GM21825 (cell line): ENCODE data around the gene CAMK1D.

Experiments
- ATAC-seq: cut with Tn5 transposase; IDR thresholded peaks from one replicate; pipeline ENCODE4 v1.9.1; 2021; ENCODE audit warnings: mild to moderate bottlenecking, moderate library complexity; ENCODE audit not compliant: unreplicated experiment

The CAMK1D gene

DNA sequence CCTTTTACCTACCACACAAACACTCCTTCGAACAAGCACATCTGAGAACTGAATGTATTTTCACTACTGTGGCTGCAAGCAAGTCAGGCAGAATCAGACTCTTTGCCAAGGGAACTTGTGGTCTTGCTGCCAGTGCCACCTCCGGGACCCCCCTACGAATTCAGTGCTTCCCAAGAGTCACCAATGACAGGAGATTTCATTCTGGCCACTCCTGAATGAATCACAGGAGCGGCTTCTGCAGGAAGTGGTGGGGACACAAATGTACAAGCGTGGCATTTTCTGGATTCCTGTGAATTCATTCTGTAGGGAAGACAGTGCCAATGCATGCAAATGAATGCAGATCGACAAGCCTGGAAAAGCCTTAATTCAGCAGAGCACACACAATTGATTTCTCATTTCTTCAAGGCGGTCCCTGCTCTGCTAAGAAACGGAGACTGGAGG lies 161.2 kb downstream of the CAMK1D start:
- no peak for ATAC-seq

DNA sequence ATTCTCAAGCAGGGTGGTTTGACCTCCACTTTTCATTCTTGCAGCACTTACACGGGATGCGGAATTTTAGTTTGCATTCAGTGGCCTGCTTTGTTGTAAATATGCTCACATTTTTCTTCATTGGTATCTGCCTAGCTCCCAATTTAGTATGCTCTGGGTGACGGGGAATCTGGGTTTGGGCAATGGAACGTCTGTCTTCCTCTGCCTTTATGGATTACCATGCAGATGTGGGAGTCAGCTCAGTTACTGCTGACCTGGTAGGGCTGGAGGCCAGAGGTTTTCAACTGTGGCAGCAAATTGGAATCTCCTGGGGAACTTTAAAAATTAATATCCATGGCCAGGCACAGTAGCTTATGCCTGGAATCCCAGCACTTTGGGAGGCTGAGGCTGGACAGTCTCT lies 161.6 kb downstream of the CAMK1D start:
- ATAC-seq = no peak

DNA sequence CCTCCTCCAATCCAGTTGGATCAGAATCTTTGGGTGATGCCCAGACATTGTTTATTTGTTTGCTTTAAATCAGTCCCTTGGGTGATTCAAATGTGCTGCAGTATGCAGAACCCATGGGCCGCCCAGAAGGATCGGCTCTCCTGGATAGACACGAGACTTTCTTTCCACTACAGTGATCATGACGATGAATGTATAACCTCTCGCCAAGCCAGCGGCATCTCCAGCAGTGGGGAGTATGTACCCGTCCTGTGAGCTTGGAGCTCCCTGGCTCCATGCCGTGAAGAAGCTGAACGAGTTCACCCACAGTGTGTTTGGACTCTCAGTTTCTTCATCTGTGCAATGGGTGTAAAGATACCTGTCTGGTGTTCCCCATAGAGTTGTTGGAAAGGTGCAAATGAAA lies 162.3 kb downstream of the CAMK1D start:
- no peak for ATAC-seq

DNA sequence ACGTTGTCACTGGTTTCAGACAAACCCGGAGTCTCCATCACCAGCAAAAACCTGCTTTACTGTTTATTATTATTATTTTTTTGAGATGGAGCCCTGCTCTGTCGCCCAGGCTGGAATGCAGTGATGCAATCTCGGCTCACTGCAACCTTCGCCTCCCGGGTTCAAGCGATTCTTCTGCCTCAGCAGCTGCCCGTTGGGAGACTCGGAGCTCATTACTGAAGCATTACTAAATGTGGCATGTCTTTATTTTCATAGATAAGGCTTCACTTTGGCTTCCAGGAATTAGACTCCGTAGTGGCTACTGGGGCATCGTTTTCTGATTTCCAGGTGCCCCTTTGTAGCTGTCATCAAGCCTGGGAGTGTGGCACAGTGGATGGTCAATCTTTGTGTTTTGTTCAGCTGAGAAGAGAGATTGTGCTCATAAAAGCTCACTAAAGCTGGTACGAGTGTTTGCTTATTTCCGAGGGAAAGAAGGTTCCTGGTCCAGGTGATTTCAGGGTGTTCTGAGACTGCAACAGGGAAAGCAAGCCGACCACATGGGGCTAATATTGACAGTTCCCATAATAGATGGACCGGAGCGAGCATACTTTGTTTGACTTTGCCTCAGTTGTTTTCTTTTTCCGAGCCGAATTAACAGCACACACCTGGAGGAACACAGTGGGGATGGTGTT lies 163.1 kb downstream of the CAMK1D start:
- ATAC-seq = no peak

DNA sequence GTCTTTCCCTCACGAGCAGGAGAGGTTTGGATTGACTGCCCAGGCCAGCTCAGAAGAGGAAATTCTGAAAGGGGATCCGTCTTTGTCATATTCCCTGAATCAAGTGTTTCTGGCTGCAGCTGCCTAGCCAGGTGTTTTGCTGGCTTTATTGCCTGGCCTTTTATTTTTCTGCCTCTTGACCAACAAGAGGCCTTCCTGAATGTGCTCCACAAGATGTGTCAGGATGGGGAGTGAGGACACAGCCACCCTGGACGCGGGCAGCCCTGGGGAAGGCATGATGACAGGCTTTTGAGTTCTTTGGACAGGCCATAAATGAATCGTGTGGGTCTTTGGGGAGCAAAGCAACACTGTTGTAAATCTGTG lies 163.6 kb downstream of the CAMK1D start:
- no peak for ATAC-seq

DNA sequence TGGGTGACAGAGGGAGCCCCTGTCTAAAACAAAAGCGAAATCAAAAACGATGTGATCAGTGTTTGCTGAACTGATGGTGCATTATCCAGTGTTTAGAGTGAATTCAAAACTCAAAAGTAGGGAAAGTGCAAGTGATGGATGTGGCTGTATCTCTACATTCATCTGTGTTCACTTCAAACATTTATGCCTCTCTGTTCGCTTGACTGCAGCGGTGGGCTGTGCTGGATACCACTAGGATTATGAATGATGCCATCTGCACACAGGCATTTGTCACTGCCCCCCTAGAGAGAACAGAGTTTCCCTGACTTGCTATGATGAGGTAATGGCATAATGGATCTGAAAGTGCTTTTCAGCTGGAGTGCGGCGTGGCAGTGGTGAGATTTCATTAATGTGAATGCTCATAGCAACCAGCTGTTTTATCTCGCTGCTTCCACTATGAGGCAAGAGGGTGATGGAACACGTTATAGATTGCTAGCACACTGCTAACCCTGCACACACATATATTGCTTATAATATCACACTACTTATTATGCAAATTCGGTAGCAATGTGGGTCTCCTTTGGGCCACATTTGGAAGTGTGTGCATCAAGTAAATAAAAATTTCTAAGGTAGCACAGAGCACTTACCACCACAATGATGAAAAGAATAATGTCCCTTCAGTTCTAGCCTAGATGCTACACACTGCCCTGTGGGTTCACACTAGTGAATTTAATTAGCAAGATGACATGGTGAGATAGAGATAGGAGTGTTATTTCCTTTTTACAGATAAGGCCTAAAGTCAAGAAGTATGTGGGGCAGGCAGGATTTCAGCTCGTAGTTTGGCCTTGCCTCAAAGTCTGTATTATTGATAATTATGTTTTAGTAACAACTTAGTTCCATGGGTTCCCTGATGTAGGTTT lies 164.7 kb downstream of the CAMK1D start:
- no peak for ATAC-seq

DNA sequence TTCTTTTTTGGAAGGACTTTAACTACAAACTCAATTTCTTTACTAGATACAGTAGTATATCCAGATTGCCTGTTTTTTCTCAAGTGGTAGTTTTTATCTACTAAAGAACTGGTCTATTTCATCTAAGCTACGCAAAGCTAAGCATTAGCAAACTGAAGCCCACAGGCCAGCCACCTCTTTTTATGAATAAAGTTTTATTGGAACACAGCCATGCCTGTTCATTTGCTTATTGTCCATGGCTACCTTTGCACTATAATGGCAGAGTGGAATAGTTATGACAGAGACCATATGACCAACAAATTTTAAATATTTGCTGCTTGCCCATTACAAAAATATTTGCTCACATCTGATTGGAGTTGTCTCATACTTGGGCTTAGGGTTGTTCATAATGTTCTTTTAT lies 168.7 kb downstream of the CAMK1D start:
- no peak for ATAC-seq

DNA sequence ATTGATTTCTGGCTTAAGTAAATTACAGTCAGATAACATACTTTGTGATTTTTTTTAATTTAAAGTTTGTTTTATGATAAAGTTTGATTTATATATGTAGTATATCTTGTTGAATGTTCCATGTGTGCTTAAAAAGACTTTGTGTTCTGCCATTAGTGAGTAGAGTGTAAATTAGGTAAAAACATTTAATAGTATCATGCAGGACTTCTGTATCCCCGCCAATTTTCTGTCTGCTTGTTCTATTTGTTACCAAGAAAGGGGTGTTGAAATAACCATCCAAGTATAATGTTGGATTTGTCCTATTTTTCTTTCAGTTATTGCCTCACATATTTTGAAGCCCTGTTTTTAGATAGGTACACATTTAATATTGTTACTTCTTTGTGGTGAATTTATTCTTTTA lies 172.1 kb downstream of the CAMK1D start:
- no peak for ATAC-seq

DNA sequence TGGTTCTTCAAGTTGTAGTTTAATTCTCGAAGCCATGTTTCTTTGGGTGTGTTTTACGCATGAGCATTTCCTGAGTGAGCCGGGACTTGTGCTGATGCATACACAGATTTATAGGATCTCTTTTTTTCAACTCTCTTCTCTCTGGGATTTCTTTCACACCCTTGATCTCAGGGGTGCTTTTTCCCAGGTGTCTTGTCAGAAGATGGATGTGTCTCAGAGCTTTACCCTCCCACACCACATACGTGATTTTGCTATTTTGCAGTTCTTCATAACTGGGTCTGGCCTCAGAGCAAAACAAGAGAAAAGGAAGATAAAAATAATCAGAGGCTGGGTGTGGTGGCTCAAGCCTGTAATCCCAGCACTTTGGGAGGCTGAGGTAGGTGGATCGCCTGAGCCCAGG lies 177.0 kb downstream of the CAMK1D start:
- no peak for ATAC-seq

DNA sequence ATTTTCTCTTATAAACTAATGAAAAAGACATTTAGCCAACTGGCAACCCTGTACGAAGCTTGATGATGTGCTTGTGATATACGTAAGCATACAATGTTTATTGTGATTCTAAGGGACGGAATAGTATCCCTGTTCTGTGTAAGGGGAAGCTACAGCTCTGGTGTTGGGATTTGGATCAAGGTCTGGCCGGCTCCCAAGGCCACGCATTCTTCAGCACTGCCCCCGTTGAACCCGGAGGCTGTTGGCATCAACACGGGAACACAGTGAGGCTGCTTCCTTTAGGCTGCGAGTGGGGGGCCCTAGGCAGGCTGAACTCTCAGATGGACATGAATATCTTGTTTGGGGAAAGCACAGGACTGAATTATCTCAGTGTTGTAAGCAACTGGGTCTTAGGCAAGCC lies 180.6 kb downstream of the CAMK1D start:
- ATAC-seq = no peak

DNA sequence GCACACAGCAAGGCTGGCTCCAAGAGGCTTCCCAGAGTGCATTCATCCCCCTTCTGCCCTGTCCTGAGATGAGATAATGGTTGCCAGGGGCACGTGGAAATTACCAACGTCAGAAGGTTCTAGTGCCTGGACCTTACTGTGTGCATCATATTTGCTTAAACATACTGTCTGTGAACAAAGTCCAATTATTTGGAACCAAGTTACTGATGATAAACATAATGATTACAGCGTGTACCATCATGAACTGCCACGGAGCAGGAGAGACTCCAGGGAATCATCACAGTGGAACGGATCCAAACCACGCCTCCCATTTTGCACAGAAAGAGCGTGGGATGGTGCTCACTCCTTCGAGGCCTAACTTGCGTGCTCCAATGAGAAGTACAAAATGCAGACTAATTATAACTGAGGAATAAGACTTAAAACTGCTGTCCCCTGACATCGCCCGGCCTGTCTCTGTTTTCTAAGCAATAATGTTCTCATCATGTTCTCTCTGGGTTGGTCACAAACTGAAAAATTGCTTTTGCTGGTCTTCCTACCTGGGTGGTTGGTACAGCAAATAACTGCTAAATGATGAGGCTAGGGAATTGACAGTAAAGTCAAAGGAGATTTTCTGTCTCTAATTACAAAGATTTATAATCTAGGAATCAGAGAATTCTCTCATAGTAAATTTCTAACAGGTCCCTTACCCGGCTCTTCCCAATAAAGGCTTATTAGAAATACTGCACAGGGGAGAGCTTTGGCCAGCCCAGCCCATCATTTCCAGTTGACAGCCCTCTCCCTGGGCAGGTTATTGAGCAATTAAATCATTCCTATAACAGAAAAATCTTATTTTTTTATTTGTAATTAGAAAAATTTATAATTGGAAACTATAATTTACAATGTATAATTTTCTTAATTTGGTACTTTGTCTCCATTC lies 182.2 kb downstream of the CAMK1D start:
- no peak for ATAC-seq

DNA sequence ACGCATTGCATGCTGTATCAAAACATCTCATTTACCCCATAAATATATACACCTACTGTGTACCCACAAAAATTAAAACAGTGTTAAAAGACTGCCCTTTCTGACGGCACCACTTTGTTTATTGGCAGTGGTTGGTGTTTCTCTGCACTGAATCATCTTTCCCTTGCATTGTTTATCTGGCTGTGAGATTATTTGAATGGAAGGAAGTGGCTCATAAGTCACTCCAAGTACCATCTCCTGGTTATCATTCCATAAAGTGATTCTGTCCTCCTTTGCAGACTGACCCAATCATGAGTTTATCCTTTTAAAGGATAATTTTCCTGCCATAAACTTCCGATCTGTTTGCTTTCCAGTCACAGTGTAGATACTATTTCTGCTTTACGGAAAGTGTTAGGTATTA lies 183.8 kb downstream of the CAMK1D start:
- no peak for ATAC-seq

DNA sequence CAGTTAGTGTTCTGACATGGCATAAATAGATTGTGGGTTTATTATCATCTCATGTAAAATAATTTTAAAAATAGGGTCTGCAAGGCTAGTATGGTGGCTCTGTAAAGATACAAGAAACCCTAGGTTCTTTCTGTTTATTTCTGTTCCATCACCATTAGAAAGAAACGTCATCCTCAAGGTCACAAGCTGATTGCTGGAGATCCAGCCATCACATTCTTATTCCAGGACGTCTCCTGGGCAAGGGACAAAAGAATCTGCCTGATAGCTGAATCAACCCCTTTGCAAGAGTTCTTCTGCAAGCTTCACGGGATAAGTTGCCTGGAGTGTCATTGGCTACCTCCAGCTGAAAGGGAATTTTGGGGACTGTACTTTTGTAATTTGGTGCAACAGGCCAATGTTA lies 184.4 kb downstream of the CAMK1D start:
- no peak for ATAC-seq

DNA sequence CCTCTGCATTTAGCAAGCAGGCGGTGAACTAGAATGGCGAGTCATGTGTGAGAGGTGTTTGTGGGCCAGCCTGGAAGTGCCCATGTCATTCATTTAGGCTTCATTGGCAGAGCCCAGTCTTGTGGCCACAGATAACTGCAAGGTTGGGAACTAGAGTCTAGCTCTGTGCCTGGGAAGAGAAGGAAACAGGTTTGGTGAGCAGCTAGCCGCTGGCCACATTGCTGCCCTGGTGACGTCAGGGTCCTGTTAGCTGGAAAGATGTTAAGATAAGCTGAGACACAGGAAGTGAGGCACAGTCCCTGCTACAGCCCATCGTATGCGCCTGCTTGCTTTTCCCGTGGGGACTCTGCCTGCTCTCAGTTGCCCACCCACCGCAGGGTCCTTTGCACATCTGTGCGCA lies 185.5 kb downstream of the CAMK1D start:
- no peak for ATAC-seq

DNA sequence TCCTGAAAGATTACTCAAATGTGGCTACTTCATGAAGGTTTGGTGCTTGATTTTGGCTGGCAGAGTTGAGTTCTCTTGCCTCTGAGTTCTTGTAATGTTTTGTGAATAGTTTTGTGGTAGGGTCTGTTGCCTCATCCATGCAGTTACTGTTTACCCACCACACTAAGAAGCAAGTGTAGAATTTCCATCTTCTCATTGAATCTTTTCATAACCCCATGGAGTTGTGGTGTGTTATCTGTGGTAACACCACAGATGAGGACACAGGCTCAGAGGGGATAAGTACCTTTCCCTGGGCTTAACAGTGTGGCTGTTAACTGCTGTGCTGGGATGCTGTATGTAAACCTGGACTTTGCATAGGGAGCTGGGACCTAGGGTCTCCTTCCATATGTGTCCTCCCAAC lies 186.3 kb downstream of the CAMK1D start:
- ATAC-seq = no peak

DNA sequence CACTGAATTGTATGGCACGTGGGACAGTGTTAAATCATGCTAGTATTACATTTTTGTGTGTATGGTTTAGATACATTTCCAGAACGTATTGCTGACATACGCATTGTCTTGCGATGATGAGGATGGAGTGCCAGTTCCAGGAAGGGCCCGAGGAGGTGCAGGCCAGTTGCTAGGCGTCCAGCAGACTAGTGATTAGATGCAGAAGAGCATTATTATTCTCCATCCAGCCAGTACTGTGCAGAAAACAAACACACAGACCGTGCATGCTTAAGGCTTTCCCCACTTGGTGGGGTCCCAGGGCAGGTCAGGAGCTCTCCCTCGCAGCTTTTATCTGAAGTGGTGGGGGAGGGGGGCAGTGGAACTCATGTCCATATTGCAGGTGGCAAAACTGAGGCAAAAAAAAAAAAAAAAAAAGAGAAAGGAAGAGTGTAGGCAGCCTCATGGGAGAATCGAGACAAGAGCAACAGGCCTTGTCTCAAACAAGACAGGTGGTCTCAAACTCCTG lies 189.2 kb downstream of the CAMK1D start:
- ATAC-seq = no peak

DNA sequence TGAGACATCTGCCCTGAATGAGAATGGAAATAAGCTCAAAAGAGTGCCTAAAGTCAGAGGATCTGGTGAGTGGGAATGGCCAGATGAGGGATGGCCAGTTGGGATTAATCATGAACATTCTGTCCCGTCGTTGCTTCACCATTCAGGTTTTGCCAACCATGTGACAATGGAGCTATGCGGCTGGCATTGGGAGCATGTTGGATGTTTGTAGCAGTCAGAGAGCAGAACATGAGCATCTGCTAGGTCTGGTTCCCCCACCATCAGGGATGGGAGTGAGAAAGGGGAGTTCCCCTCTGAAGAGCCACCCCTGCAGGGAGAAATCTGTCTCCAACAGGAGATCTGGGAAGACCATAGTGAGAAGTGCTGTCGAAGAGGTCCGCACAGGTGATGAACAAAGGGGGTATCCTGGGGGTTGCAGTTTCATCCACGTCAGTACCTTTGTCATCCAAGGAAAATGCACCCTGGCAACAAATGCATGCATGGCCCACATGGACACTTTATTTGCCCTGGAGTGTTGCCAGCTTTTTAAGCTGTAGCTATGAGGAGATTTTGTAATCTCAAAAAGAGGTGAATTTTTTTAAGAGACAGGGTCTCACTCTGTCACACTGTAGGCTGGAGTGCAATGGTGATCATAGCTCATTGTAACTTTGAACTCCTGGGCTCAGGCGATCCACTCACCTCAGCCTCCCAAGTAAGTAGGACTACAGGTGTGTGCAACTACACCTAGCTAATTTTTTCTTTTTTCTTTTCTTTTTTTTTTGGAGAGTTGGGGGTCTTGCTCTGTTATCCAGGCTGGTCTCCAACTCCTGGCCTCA lies 190.2 kb downstream of the CAMK1D start:
- ATAC-seq = no peak

DNA sequence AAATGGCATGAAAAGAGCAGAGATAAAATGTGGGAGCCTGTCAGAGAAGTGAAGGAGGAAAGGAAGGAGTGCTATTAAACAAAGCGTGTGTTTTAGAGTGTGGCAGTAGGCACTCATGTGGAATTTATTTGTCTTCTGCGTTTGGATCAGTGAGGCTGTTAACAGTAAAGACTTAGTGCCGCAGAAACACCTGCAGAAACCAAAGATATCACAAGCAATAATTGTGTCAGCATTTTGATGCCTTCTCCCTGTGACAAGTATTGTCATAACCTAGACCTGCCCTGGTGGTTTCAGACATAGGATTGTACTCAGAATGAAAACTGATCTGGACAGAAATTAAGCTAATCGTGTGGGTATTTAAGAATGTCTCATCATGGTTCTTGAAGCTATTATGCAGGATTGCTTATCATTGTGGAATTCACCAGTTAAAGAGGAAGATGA lies 191.0 kb downstream of the CAMK1D start:
- no peak for ATAC-seq

DNA sequence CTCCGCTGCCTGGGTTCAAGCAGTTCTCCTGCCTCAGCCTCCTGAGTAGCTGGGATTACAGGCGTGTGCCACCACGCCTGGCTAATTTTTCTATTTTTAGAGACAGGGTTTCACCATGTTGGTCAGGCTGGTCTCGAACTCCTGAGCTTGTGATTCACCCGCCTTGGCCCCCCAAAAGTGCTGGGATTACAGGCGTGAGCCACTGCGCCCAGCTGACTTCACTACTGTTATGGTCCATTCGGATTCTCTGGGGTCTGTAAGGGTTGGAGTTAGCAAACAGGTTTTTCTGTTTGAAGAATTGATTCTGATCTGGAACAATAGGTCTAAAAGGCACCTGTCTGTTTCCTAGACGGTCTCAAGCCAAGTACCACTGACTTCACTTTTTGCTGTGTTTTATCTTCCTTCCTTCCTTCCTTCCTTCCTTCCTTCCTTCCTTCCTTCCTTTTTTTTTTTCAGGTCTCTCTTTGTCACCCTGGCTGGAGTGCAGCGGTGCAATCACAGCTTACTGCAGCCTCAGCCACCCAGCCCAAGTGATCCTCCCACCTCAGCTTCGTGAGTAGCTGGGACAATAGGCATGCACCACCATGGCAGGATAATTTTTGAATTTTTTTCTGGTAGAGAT lies 192.2 kb downstream of the CAMK1D start:
- no peak for ATAC-seq

DNA sequence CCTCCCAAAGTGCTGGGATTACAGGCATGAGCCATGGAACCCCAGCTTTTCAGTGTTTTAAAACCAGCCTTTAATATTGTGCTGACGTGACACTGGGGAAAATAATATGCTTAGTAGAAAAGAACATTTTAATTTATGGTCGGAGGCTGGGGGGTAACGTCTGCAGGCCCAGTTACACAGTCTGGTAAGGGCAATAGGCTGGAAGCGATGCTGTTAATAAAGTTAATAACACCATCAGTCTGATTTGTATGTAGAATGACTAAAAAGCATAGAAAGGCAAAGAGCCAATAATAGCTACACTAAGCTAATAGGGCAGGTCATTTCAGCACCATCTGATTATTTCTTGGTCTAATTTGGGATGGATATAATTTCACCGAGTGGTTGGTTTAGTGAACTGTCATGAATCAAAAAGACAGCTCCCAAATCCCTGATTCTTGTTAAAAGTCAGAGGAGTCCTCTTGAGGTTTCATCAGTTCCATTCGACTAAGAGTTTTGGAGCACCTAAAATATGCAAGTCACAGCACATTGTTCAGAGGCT lies 192.9 kb downstream of the CAMK1D start:
- ATAC-seq = no peak
